Panc1 (cell line): Measurements from ENCODE around the gene ATXN7L2. TPM values are rescaled to one million over a fixed set of nuclear protein-coding genes. Genes with fewer than 3 reads are reported as not detected.
A peak's percentile ranks its signal among the peaks of the same experiment; 100 is the strongest.

Source experiments
- ATAC-seq: fragments of 200-7000 bp; cut with Tn5 transposase; 2 replicates; pipeline ENCODE4 v1.9.1; 2020; ENCODE audit warnings: mild to moderate bottlenecking, moderate library complexity
- BruUV-seq: library from RNA; stranded (reverse); fragments of 400-500 nt; replicated peaks from 2 replicates; lab custom pipeline; 2021; lab: Mats Ljungman, UMichigan
- CTCF ChIA-PET: fragments of 300-600 bp; sonication (Branson Sonifier 250); formaldehyde crosslinking; loops from one replicate; lab custom pipeline; 2022; ENCODE audit warnings: antibody characterized with exemption; lab: Charles Lee
- POLR2A ChIA-PET: fragments of 300-600 bp; sonication (Branson Sonifier 250); formaldehyde crosslinking; loops from one replicate; lab custom pipeline; 2022; ENCODE audit warnings: antibody characterized with exemption; lab: Charles Lee
- DNase-seq: peaks from one replicate; pipeline ENCODE4 v3.0.0-alpha.2; 2010; ENCODE audit warnings: low read depth, low spot score
- H3K27ac ChIP-seq: 2 replicates; pipeline ENCODE4 v1.5.1; 2011; ENCODE audit warnings: mild to moderate bottlenecking, low read length, inconsistent platforms
- H3K27me3 ChIP-seq: fragments of 200-500 bp; sonication (Bioruptor generic); 2 replicates; pipeline ENCODE4 v1.6.0; 2014; ENCODE audit warnings: low read length, inconsistent platforms; ENCODE audit not compliant: control insufficient read depth, insufficient read depth
- H3K36me3 ChIP-seq: fragments of 200-500 bp; sonication (Bioruptor generic); 2 replicates; pipeline ENCODE4 v1.5.1; 2014; ENCODE audit warnings: inconsistent platforms, mild to moderate bottlenecking, low read length, moderate library complexity; ENCODE audit not compliant: control insufficient read depth, insufficient read depth
- H3K4me1 ChIP-seq: 2 replicates; pipeline ENCODE4 v1.5.1; 2011; ENCODE audit warnings: inconsistent platforms, mild to moderate bottlenecking, low read length, moderate library complexity; ENCODE audit not compliant: control insufficient read depth, insufficient read depth
- H3K4me3 ChIP-seq, 2 experiments: 2 replicates each; pipeline ENCODE4 v1.5.1; 2011 to 2012; ENCODE audit warnings: low read depth in 2 of 2, low read length in 2 of 2, mild to moderate bottlenecking in 2 of 2, inconsistent platforms in 1 of 2, moderate library complexity in 1 of 2
- H3K9me3 ChIP-seq: fragments of 200-500 bp; sonication (Bioruptor generic); 2 replicates; pipeline ENCODE4 v1.5.1; 2014; ENCODE audit warnings: low read depth, mild to moderate bottlenecking, inconsistent platforms, low read length, moderate library complexity; ENCODE audit not compliant: control insufficient read depth, insufficient read depth
- POLR2AphosphoS5 ChIP-seq: IDR thresholded peaks from 2 replicates; pipeline ENCODE4 v1.6.1; 2012; ENCODE audit warnings: mild to moderate bottlenecking, low read depth, low read length, moderate library complexity
- SIN3A ChIP-seq: IDR thresholded peaks from 2 replicates; pipeline ENCODE4 v1.6.1; 2012; ENCODE audit warnings: low read depth, mild to moderate bottlenecking, low read length, moderate library complexity, borderline replicate concordance; ENCODE audit not compliant: insufficient read depth
- TCF7L2 ChIP-seq: IDR thresholded peaks from 2 replicates; pipeline ENCODE4 v1.6.1; 2011; ENCODE audit warnings: mild to moderate bottlenecking, low read depth, low read length, inconsistent platforms
- in situ Hi-C: cut with HindIII; loops from 2 replicates; pipeline ENCODE4 v1.10.0; 2016; ENCODE audit warnings: low sequenced_read_pairs, low pct_unique_long_range_greater_than_20kb
- intact Hi-C: fragments of 100-400 bp; cut with micrococcal nuclease; formaldehyde crosslinking; loops from one replicate; pipeline ENCODE4 v1.10.0; 2022; ENCODE audit not compliant: unreplicated experiment
- total RNA-seq: library from RNA; stranded (reverse); gene quantifications from one replicate; pipeline ENCODE4 v1.2.1, GENCODE V29; 2021; ENCODE audit not compliant: unreplicated experiment
- TF ChIP-seq, protein P1 (sequence below), 2 experiments: IDR thresholded peaks; 2 replicates each; pipeline ENCODE4 v1.6.1; 2011 to 2012; ENCODE audit warnings: low read depth in 2 of 2, control low read depth in 1 of 2, low read length in 1 of 2, mild to moderate bottlenecking in 1 of 2, moderate library complexity in 1 of 2; ENCODE audit not compliant: insufficient read depth in 1 of 2
- TF ChIP-seq, protein P2 (sequence below): fragments of 450-650 bp; IDR thresholded peaks from 2 replicates; pipeline ENCODE4 v1.5.1; 2017; ENCODE audit warnings: mild to moderate bottlenecking

The ATXN7L2 gene
- total RNA-seq, 1 experiment from 2014 or later = 4.9 TPM

DNA sequence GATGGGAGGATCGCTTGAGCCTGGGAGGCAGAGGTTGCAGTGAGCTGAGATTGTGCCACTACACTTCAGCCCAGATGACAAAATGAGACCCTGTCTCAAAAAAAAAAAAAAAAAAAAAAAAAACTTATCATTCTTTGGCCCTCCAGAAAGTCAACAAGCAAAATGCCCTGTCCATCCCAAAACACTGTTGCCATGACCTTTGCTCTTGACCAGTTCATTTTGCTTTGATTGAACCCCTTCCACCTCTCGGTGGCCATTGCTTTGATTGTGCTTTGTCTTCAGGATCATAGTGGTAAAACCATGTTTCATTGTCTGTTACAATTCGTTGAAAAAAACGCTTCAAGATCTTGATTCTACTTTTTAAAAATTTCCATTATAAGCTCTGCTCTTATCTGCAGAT, 25.9 kb upstream of the ATXN7L2 start:
- ChIA-PET POLR2A (no interaction called here), CTCF (no interaction called here)
- no peak for ATAC-seq
- peaks cover 4% of the 10 kb centered on the region for H3K27me3 ChIP-seq
- H3K4me3 ChIP-seq = no peak overlapping the region
- no peaks in the 10 kb centered on the region for H3K36me3 ChIP-seq
- no TSS peak for BruUV-seq
- in situ Hi-C loops = no loop called here
- H3K27ac ChIP-seq = no peak overlapping the region
- H3K9me3 ChIP-seq = no peaks in the 10 kb centered on the region; the same call in 1 of the 2 replicates
- intact Hi-C loops = no loop called here
- no peaks in the 10 kb centered on the region for H3K4me1 ChIP-seq
- no peak for TF ChIP-seq POLR2AphosphoS5
- TF ChIP-seq, protein P1, sequence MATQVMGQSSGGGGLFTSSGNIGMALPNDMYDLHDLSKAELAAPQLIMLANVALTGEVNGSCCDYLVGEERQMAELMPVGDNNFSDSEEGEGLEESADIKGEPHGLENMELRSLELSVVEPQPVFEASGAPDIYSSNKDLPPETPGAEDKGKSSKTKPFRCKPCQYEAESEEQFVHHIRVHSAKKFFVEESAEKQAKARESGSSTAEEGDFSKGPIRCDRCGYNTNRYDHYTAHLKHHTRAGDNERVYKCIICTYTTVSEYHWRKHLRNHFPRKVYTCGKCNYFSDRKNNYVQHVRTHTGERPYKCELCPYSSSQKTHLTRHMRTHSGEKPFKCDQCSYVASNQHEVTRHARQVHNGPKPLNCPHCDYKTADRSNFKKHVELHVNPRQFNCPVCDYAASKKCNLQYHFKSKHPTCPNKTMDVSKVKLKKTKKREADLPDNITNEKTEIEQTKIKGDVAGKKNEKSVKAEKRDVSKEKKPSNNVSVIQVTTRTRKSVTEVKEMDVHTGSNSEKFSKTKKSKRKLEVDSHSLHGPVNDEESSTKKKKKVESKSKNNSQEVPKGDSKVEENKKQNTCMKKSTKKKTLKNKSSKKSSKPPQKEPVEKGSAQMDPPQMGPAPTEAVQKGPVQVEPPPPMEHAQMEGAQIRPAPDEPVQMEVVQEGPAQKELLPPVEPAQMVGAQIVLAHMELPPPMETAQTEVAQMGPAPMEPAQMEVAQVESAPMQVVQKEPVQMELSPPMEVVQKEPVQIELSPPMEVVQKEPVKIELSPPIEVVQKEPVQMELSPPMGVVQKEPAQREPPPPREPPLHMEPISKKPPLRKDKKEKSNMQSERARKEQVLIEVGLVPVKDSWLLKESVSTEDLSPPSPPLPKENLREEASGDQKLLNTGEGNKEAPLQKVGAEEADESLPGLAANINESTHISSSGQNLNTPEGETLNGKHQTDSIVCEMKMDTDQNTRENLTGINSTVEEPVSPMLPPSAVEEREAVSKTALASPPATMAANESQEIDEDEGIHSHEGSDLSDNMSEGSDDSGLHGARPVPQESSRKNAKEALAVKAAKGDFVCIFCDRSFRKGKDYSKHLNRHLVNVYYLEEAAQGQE (IDR thresholded peaks at IDR 0.05; ENCODE audit: insufficient read depth in 1 of 2, low read depth in 2 of 2, low read length in 1 of 2) = no peak
- no peak for TF ChIP-seq TCF7L2
- TF ChIP-seq, protein P2, sequence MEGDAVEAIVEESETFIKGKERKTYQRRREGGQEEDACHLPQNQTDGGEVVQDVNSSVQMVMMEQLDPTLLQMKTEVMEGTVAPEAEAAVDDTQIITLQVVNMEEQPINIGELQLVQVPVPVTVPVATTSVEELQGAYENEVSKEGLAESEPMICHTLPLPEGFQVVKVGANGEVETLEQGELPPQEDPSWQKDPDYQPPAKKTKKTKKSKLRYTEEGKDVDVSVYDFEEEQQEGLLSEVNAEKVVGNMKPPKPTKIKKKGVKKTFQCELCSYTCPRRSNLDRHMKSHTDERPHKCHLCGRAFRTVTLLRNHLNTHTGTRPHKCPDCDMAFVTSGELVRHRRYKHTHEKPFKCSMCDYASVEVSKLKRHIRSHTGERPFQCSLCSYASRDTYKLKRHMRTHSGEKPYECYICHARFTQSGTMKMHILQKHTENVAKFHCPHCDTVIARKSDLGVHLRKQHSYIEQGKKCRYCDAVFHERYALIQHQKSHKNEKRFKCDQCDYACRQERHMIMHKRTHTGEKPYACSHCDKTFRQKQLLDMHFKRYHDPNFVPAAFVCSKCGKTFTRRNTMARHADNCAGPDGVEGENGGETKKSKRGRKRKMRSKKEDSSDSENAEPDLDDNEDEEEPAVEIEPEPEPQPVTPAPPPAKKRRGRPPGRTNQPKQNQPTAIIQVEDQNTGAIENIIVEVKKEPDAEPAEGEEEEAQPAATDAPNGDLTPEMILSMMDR = no peak
- no peak for TF ChIP-seq SIN3A
- no peak for DNase-seq

DNA sequence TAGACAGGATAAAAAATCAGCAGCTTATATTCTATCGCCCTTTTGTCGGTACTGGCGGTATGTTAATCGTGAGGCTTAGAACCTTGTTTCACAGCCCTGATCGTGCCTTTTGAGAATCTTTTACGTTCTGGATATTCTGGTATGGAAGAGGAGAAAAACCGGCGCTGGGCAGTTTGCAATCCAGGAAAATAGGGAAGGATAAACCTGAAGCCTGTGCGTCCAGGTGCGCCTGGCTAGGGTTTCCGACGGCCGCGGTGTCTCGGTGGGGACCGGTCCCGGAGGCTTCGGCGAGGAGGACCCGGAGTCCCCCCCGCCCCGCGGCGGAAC, 17.6 kb upstream of the ATXN7L2 start:
- in situ Hi-C loops = no loop called here
- ChIA-PET CTCF (no interaction called here), POLR2A (no interaction called here)
- TF ChIP-seq SIN3A (no peak), POLR2AphosphoS5 (no peak), TCF7L2 (no peak)
- TF ChIP-seq, protein P2 = no peak
- TF ChIP-seq, protein P1 (IDR thresholded peaks at IDR 0.05; ENCODE audit: insufficient read depth in 1 of 2, low read depth in 2 of 2, low read length in 1 of 2) = no peak
- peak overlapping the region; percentile 43 to 52 for H3K4me3 ChIP-seq
- H3K36me3 ChIP-seq = no peaks in the 10 kb centered on the region
- intact Hi-C loops = no loop called here
- no TSS peak for BruUV-seq
- H3K9me3 ChIP-seq = no peaks in the 10 kb centered on the region
- no peaks in the 10 kb centered on the region for H3K4me1 ChIP-seq
- H3K27ac ChIP-seq = 0 out of 2 replicates have a peak overlapping the region, but pooled peaks have one; percentile 23
- no peak for DNase-seq
- peaks cover 20% of the 10 kb centered on the region for H3K27me3 ChIP-seq
- 0 out of 2 replicates have a peak, but pooled peaks have one; percentile 29 for ATAC-seq
